HepG2 (cell line): ENCODE data around the gene UBXN1. TPM values are rescaled to one million over a fixed set of nuclear protein-coding genes. Genes with fewer than 3 reads are reported as not detected.
A peak's percentile ranks its signal among the peaks of the same experiment; 100 is the strongest.
"Not testable (repeated sequence)": the region's sequence is repeated elsewhere in the genome, so short reads cannot be mapped to it uniquely, and the experiment has no call there.

Experiments
- ATAC-seq: fragments of 200-7000 bp; cut with Tn5 transposase; 3 replicates; pipeline ENCODE4 v1.9.1; 2020; ENCODE audit warnings: mild to moderate bottlenecking, moderate library complexity
- BruUV-seq: library from RNA; stranded (reverse); fragments of 400-500 nt; replicated peaks from 2 replicates; lab custom pipeline; 2021; lab: Mats Ljungman, UMichigan
- CTCF ChIA-PET: fragments of 300-600 bp; formaldehyde crosslinking; extraction: SDS; loops from one replicate; lab custom pipeline; 2021; ENCODE audit warnings: low total read pairs, inconsistent platforms, low intra/inter-chr PET ratio; lab: Yijun Ruan, JAX
- POLR2A ChIA-PET: fragments of 350-600 bp; sonication (Branson Sonifier 250); formaldehyde crosslinking; loops from one replicate; lab custom pipeline; 2020; ENCODE audit warnings: antibody characterized with exemption, inconsistent platforms; lab: Yijun Ruan, JAX
- DNase-seq: peaks from one replicate; pipeline ENCODE4 v3.0.0-alpha.2; 2015; ENCODE audit warnings: low spot score
- FAIRE-seq: peaks from 3 replicates; lab custom pipeline; 2011; peaks lifted over from hg19 to GRCh38; lab: Jason Lieb, UNC
- H2AFZ ChIP-seq: one replicate; pipeline ENCODE4 v1.6.1; 2011; ENCODE audit warnings: low read length, inconsistent platforms
- H3K27ac ChIP-seq: fragments of 300-600 bp; 3 replicates; pipeline ENCODE4 v1.8.0; 2011; ENCODE audit warnings: mixed run types, mild to moderate bottlenecking, mixed read lengths, low read length, inconsistent platforms; ENCODE audit not compliant: insufficient read depth; ENCODE audit errors: extremely low read length
- H3K27me3 ChIP-seq, 2 experiments: fragments of 200-600 bp in 1 of 2; 2 replicates in 1 of 2; 3 replicates in 1 of 2; pipeline versions ENCODE4 v1.6.0 to v1.8.0; 2011; ENCODE audit warnings: low read length in 2 of 2, mild to moderate bottlenecking in 2 of 2, moderate library complexity in 2 of 2, inconsistent platforms in 1 of 2; ENCODE audit not compliant: insufficient read depth in 2 of 2, control insufficient read depth in 1 of 2
- H3K36me3 ChIP-seq, 2 experiments: fragments of 200-600 bp in 1 of 2; replicated peaks in 1 of 2; 2 replicates in 1 of 2; 3 replicates in 1 of 2; pipeline versions ENCODE4 v1.5.1 to v1.8.0; 2011; ENCODE audit warnings: low read length in 2 of 2, inconsistent platforms in 1 of 2; ENCODE audit not compliant: insufficient read depth in 2 of 2, control insufficient read depth in 1 of 2
- H3K4me1 ChIP-seq: 2 replicates; pipeline ENCODE4 v1.5.1; 2012; ENCODE audit warnings: low read length, inconsistent platforms; ENCODE audit not compliant: insufficient read depth
- H3K4me2 ChIP-seq: 2 replicates; pipeline ENCODE4 v1.6.0; 2011; ENCODE audit warnings: low read depth, low read length, inconsistent platforms
- H3K4me3 ChIP-seq, 3 experiments: fragments of 200-600 bp in 1 of 3; sonication (generic), shearing (Covaris generic) in 1 of 3; replicated peaks in 1 of 3; 2 replicates each; pipeline ENCODE4 v1.5.1; 2011 to 2016; ENCODE audit warnings: low read length in 3 of 3, inconsistent platforms in 2 of 3, low read depth in 2 of 3, mild to moderate bottlenecking in 2 of 3, control low read depth in 1 of 3, mixed read lengths in 1 of 3; ENCODE audit not compliant: insufficient read depth in 1 of 3
- H3K79me2 ChIP-seq: one replicate; pipeline ENCODE4 v1.6.1; 2011; ENCODE audit warnings: low read length, inconsistent platforms; ENCODE audit not compliant: insufficient read depth
- H3K9ac ChIP-seq: 2 replicates; pipeline ENCODE4 v1.6.0; 2011; ENCODE audit warnings: mild to moderate bottlenecking, low read depth, low read length, inconsistent platforms; ENCODE audit not compliant: insufficient read depth
- H3K9me3 ChIP-seq: 2 replicates; pipeline ENCODE4 v1.5.1; 2012; ENCODE audit warnings: mild to moderate bottlenecking, low read length
- H4K20me1 ChIP-seq: 2 replicates; pipeline ENCODE4 v1.6.0; 2011; ENCODE audit warnings: inconsistent platforms, mild to moderate bottlenecking, low read length, moderate library complexity; ENCODE audit not compliant: insufficient read depth
- ZBED4 ChIP-seq: sonication (generic); formaldehyde crosslinking; IDR thresholded peaks from 2 replicates; pipeline ENCODE4 v1.4.0; 2020; ENCODE audit warnings: missing genetic modification reagents, borderline replicate concordance
- ZBTB33 ChIP-seq: sonication (generic); formaldehyde crosslinking; IDR thresholded peaks from 2 replicates; pipeline ENCODE4 v1.4.0; 2020; ENCODE audit warnings: missing genetic modification reagents
- ZNF10 ChIP-seq: sonication (generic); formaldehyde crosslinking; IDR thresholded peaks from 2 replicates; pipeline ENCODE4 v1.4.0; 2020; ENCODE audit warnings: mild to moderate bottlenecking, low read depth, missing genetic modification reagents, borderline replicate concordance
- ZNF292 ChIP-seq: sonication (generic); formaldehyde crosslinking; IDR thresholded peaks from 2 replicates; pipeline ENCODE4 v1.8.1; 2022; ENCODE audit warnings: mild to moderate bottlenecking, low read depth, missing genetic modification reagents, borderline replicate concordance
- ZNF326 ChIP-seq: sonication (generic); formaldehyde crosslinking; IDR thresholded peaks from 2 replicates; pipeline ENCODE4 v1.4.0; 2020; ENCODE audit warnings: missing genetic modification reagents, borderline replicate concordance
- ZNF333 ChIP-seq: sonication (generic); formaldehyde crosslinking; IDR thresholded peaks from 2 replicates; pipeline ENCODE4 v1.4.0; 2020; ENCODE audit warnings: mild to moderate bottlenecking, missing genetic modification reagents, borderline replicate concordance
- ZNF510 ChIP-seq: sonication (generic); formaldehyde crosslinking; IDR thresholded peaks from 2 replicates; pipeline ENCODE4 v1.4.0; 2020; ENCODE audit warnings: low read depth, mild to moderate bottlenecking, missing genetic modification reagents
- ZNF770 ChIP-seq: sonication (generic); formaldehyde crosslinking; IDR thresholded peaks from 2 replicates; pipeline ENCODE4 v1.5.0; 2020; ENCODE audit warnings: mild to moderate bottlenecking, missing genetic modification reagents
- whole genome bisulfite sequencing: methylation state at CpG from one replicate; pipeline ENCODE4 v1.1.6; 2017; ENCODE audit warnings: low lambda C conversion rate; 5-methylcytosine and 5-hydroxymethylcytosine counted together
- in situ Hi-C: cut with HindIII; loops from 2 replicates; pipeline ENCODE4 v1.10.0; 2017; ENCODE audit warnings: low pct_unique_long_range_greater_than_20kb; ENCODE audit not compliant: extremely low pct_ligation_motif_present
- intact Hi-C: fragments of 100-400 bp; cut with micrococcal nuclease; formaldehyde crosslinking; loops from one replicate; pipeline ENCODE4 v1.10.0; 2022; ENCODE audit not compliant: unreplicated experiment
- polyA plus RNA-seq, 8 experiments: library from polyadenylated mRNA; depleted of rRNA in 3 of 8; stranded (reverse) in 7 of 8; unstranded in 1 of 8; fragments of >200 nt; fragmentation: Illumina TruSeq in 4 of 8; extraction: Trizol in 4 of 8; gene quantifications; 2 replicates each; pipeline versions ENCODE4 v1.2.1 to v1.2.3, GENCODE V29; 2011 to 2016; ENCODE audit warnings: low read depth in 4 of 8, missing spikeins in 1 of 8, mixed read lengths in 1 of 8; ENCODE audit not compliant: insufficient read depth in 1 of 8
- total RNA-seq, 5 experiments: library from RNA; depleted of rRNA; stranded (reverse); fragments of >200 nt; fragmentation: Illumina TruSeq; extraction: Trizol; gene quantifications; 2 replicates each; pipeline ENCODE4 v1.2.3, GENCODE V29; 2016; ENCODE audit warnings: low read depth in 1 of 5

Gene UBXN1
- total and polyA plus RNA-seq, 2 of the 13 experiments (the other 11 are each of a cell fraction or from before 2014, with no cell fraction given): 47.5 to 52.4 TPM

GRCh38 chr11:62652161-62653006 is 26.5 kb downstream of the UBXN1 start (continued):
- TF ChIP-seq ZNF326 (CRISPR knock-in tag) (no peak), ZNF10 (CRISPR knock-in tag) (no peak), ZBED4 (CRISPR knock-in tag) (no peak), ZNF510 (no peak), ZNF333 (CRISPR knock-in tag) (0 out of 2 replicates have a peak, but pooled peaks have one; percentile 17), ZNF292 (CRISPR knock-in tag) (no peak)

GRCh38 chr11:62650283-62650682 is 28.6 kb downstream of the UBXN1 start:
- H4K20me1 ChIP-seq, CTCF ChIA-PET, DNase-seq, BruUV-seq, H3K27ac ChIP-seq, H3K27me3 ChIP-seq, FAIRE-seq, H3K9me3 ChIP-seq, H3K4me2 ChIP-seq, H2AFZ ChIP-seq, H3K4me3 ChIP-seq, in situ Hi-C loops, H3K9ac ChIP-seq, ATAC-seq: not testable (repeated sequence)
- peaks cover 4 to 14% of the 10 kb centered on the region in 2 experiments; a peak in 3 of 5 replicates for H3K36me3 ChIP-seq
- peaks cover 31% of the 10 kb centered on the region for H3K79me2 ChIP-seq
- POLR2A ChIA-PET: interaction anchor here (1.0 to 1.4 kb wide), 3 partner anchors 19 to 76 kb away, joined by 3 to 5 read pairs (median 4); partner anchors contain the start of genes EEF1G and UQCC3
- 95% methylated on average over 12 of the region's 12 CpGs for WGBS
- peak; percentile 69 for TF ChIP-seq ZBTB33 (CRISPR knock-in tag)
- peak; percentile 58 for TF ChIP-seq ZNF770 (CRISPR knock-in tag)
- intact Hi-C loops: loop anchor here (5.0 kb wide), 2 partner anchors 38 to 58 kb away; partner anchors contain the start of genes EML3, ROM1 and TUT1
- H3K4me1 ChIP-seq: peaks cover 40% of the 10 kb centered on the region
